ENCODE data around the gene HDAC8. TPM values are rescaled to one million over a fixed set of nuclear protein-coding genes. Genes with fewer than 3 reads are reported as not detected.
"Not testable (repeated sequence)": the region's sequence is repeated elsewhere in the genome, so short reads cannot be mapped to it uniquely, and the experiment has no call there.

The HDAC8 gene
- total RNA-seq, 6 experiments from 2014 or later, result 12.6 to 19.4 (median 17.0) TPM

DNA sequence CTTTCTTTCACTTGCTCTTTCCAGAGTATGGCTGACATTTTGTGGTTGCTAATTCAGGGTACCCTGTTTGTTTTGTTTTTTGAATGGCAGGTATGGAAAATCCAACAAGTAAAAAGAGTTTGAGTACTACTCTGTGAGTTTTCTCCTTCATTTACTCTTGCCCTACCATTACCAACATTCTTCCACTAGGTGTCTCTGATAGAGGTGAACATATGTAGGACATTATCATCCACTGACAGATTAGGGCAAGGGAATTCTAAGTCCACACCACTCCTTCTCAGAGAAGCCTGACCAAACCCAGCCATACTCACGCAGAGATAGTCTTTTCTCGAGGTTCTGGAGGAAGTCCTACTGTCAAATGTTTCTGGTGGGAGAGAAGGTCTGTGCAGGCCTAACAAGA lies 36.7 kb upstream of the HDAC8 start:
- Histone ChIP-seq H3K4me1 (no peaks in the 10 kb centered on the region), H3K4me3 (no peak overlapping the region), H3K27ac (no peak overlapping the region), H3K27me3 (no peaks in the 10 kb centered on the region), H3K36me3 (no peaks in the 10 kb centered on the region), H3K9me3 (no peaks in the 10 kb centered on the region)
- intact Hi-C loops (cut with DNase I), result no loop called here
- ATAC-seq, result peak in 3 of 4 donors; percentile 64 to 76 (median 64)
- 29% methylated on average over 2 of the region's 2 CpGs for whole genome bisulfite sequencing (ENCODE audit: insufficient coverage, low coverage, low lambda C conversion rate, missing lambda C conversion rate)
- TF ChIP-seq, protein P1, sequence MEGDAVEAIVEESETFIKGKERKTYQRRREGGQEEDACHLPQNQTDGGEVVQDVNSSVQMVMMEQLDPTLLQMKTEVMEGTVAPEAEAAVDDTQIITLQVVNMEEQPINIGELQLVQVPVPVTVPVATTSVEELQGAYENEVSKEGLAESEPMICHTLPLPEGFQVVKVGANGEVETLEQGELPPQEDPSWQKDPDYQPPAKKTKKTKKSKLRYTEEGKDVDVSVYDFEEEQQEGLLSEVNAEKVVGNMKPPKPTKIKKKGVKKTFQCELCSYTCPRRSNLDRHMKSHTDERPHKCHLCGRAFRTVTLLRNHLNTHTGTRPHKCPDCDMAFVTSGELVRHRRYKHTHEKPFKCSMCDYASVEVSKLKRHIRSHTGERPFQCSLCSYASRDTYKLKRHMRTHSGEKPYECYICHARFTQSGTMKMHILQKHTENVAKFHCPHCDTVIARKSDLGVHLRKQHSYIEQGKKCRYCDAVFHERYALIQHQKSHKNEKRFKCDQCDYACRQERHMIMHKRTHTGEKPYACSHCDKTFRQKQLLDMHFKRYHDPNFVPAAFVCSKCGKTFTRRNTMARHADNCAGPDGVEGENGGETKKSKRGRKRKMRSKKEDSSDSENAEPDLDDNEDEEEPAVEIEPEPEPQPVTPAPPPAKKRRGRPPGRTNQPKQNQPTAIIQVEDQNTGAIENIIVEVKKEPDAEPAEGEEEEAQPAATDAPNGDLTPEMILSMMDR (IDR thresholded peaks at IDR 0.05), result peak; percentile 32 to 43 (median 34)
- TF ChIP-seq POLR2A (IDR thresholded peaks at IDR 0.05), result no peak
- DNase-seq, result no peak

DNA sequence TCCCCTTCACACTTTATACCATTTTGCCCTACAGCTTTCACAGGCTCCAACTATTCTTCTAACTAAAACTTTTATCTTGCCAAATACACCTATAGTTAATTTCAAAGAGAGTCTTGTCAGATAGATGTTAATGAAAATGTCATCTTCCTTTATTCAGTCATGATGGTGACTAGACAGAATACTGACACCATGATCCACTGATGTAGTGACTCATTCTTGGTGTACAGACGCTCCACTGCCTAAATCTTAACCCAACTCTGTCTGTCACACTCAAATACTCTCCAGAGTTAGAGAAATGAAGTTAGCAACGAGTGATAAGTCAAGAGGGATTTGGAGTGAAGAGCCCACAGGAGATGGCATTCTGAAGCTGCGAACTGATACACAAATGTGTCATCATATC lies 32.1 kb upstream of the HDAC8 start:
- Histone ChIP-seq H3K27ac (no peak overlapping the region), H3K4me3 (no peak overlapping the region), H3K9me3 (no peaks in the 10 kb centered on the region), H3K36me3 (no peaks in the 10 kb centered on the region), H3K27me3 (peaks cover 0 to 6% of the 10 kb centered on the region in 2 donors), H3K4me1 (no peaks in the 10 kb centered on the region)
- intact Hi-C loops (cut with DNase I), result no loop called here
- DNase-seq (no peak), ATAC-seq (no peak)
- TF ChIP-seq POLR2A (IDR thresholded peaks at IDR 0.05), result no peak
- TF ChIP-seq, protein P1 (IDR thresholded peaks at IDR 0.05), result no peak
- 42% methylated on average over 3 of the region's 3 CpGs for WGBS (ENCODE audit: insufficient coverage, low coverage, low lambda C conversion rate, missing lambda C conversion rate)

DNA sequence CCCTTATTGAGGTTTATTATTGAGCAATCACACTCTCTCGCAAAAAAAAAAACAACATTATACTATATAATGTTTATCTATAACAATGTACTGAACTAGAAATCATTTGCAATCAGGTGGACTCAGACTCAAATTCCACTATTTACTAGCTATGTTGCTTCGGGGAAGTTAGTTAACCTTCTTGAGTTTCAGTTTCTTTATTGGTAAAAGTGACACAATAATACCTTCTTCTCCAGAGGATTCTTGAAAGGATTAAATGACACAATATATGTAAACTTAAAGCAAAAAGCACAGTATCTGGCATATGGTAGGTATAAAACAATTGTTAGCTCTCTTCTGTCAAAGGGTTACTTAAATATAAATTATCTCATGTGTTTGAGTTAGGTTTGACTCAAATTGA lies 31.5 kb upstream of the HDAC8 start:
- 69% methylated on average over 2 of the region's 2 CpGs for WGBS (ENCODE audit: insufficient coverage, low coverage, low lambda C conversion rate, missing lambda C conversion rate)
- intact Hi-C loops (cut with DNase I), result no loop called here
- DNase-seq (no peak), ATAC-seq (no peak)
- Histone ChIP-seq H3K27me3 (peaks cover 0 to 6% of the 10 kb centered on the region in 2 donors), H3K27ac (no peak overlapping the region), H3K9me3 (no peaks in the 10 kb centered on the region), H3K4me1 (no peaks in the 10 kb centered on the region), H3K36me3 (no peaks in the 10 kb centered on the region), H3K4me3 (no peak overlapping the region)
- TF ChIP-seq, protein P1 (IDR thresholded peaks at IDR 0.05), result no peak
- no peak for TF ChIP-seq POLR2A (IDR thresholded peaks at IDR 0.05)

DNA sequence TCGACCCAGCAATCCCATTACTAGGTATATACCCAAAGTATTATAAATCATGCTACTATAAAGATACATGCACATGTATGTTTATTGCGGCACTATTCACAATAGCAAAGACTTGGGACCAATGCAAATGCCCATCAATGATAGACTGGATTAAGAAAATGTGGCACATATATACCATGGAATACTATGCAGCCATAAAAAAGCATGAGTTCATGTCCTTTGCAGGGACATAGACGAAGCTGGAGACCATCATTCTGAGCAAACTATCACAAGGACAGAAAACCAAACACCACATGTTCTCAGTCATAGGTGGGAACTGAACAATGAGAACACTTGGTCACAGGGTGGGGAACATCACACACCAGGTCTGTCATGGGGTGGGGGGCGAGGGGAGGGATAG lies 18.4 kb upstream of the HDAC8 start:
- ATAC-seq; H3K9me3 ChIP-seq; intact Hi-C loops (cut with DNase I); H3K36me3 ChIP-seq; DNase-seq; H3K27me3 ChIP-seq; H3K4me1 ChIP-seq; H3K27ac ChIP-seq; H3K4me3 ChIP-seq: not testable (repeated sequence)
- 46% methylated on average over 3 of the region's 4 CpGs for WGBS (ENCODE audit: insufficient coverage, low coverage, low lambda C conversion rate, missing lambda C conversion rate)

DNA sequence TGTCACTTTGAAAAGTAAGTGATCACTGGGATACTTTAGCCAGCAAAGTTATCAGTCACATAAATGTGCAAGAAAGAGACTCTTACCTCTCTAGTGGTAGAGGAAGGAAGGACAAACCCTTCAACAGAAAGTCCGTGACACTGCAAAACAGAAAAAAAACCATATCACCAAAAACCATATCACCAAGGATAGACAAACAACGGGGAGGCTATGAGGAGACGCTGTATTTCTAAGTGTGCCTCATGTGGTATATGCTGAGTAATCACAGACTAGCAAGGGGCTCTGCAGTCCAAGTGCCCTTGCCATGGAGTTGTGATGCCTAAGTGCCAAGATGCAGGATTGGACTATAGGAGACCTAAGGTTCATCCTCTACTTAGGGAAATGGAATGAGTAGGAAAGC lies 11.5 kb upstream of the HDAC8 start:
- no peaks in the 10 kb centered on the region for H3K9me3 ChIP-seq
- H3K4me1 ChIP-seq, result no peaks in the 10 kb centered on the region
- 76% methylated on average over 3 of the region's 3 CpGs for WGBS (ENCODE audit: insufficient coverage, low coverage, low lambda C conversion rate, missing lambda C conversion rate)
- no peaks in the 10 kb centered on the region for H3K36me3 ChIP-seq
- DNase-seq, result no peak
- no peaks in the 10 kb centered on the region for H3K27me3 ChIP-seq
- intact Hi-C loops (cut with DNase I), result no loop called here
- H3K27ac ChIP-seq, result no peak overlapping the region
- no peak for TF ChIP-seq POLR2A (IDR thresholded peaks at IDR 0.05)
- ATAC-seq, result no peak
- no peak overlapping the region for H3K4me3 ChIP-seq
